GM12878 (cell line): Measurements from ENCODE around the gene USF3. TPM values are rescaled to one million over a fixed set of nuclear protein-coding genes. Genes with fewer than 3 reads are reported as not detected.

Experiments
- BHLHE40 ChIP-seq, 2 experiments: fragments of 450-650 bp in 1 of 2; IDR thresholded peaks; 2 replicates each; pipeline ENCODE4 v1.6.1; 2011 to 2017; ENCODE audit warnings: low read depth in 2 of 2, borderline replicate concordance in 1 of 2, improper control_type of control experiment in 1 of 2, low read length in 1 of 2, mild to moderate bottlenecking in 1 of 2
- CBX5 ChIP-seq: sonication (generic); IDR thresholded peaks from 2 replicates; pipeline ENCODE4 v1.6.1; 2016; ENCODE audit warnings: low read depth, moderate library complexity, mild to moderate bottlenecking, inconsistent platforms
- PKNOX1 ChIP-seq: fragments of 450-650 bp; IDR thresholded peaks from 2 replicates; pipeline ENCODE4 v1.6.1; 2016; ENCODE audit warnings: mild to moderate bottlenecking
- TCF12 ChIP-seq: IDR thresholded peaks from 2 replicates; pipeline ENCODE4 v1.6.1; 2011; ENCODE audit warnings: low read depth, mild to moderate bottlenecking, low read length
- YBX1 ChIP-seq: fragments of 450-650 bp; IDR thresholded peaks from 2 replicates; pipeline ENCODE4 v1.6.1; 2016; ENCODE audit warnings: antibody characterized with exemption
- polyA plus RNA-seq, 11 experiments: library from polyadenylated mRNA; depleted of rRNA in 4 of 11; unstranded in 6 of 11; stranded (reverse) in 5 of 11; fragments of >200 nt; fragmentation: Nextera tagmentation in 4 of 11; fragmentation: Illumina TruSeq in 1 of 11; extraction: Ambion mirVana in 4 of 11; extraction: Trizol in 1 of 11; gene quantifications; 1 replicate in 1 of 11; 2 replicates in 10 of 11; pipeline versions ENCODE4 v1.2.1 to v1.2.3, GENCODE V29; 2011 to 2016; ENCODE audit warnings: inconsistent platforms in 2 of 11, missing spikeins in 2 of 11, low read depth in 1 of 11
- total RNA-seq, 4 experiments: library from RNA; depleted of rRNA in 3 of 4; stranded (reverse); fragments of >200 nt in 3 of 4; fragmentation: Illumina TruSeq in 1 of 4; extraction: Trizol in 1 of 4; gene quantifications; 2 replicates each; pipeline versions ENCODE4 v1.2.1 to v1.2.3, GENCODE V29; 2013 to 2021
- TF ChIP-seq, protein P1 (sequence below): fragments of 450-650 bp; IDR thresholded peaks from 2 replicates; pipeline ENCODE4 v1.6.1; 2016; ENCODE audit warnings: mild to moderate bottlenecking
- TF ChIP-seq, protein P2 (sequence below): fragments of 450-650 bp; IDR thresholded peaks from 2 replicates; pipeline ENCODE4 v1.6.1; 2014; ENCODE audit warnings: mild to moderate bottlenecking

USF3 gene
- total and polyA plus RNA-seq, 10 of the 15 experiments (the other 5 are each of a cell fraction or from before 2014, with no cell fraction given), result 3.1 to 15.9 (median 7.8) TPM

- TF ChIP-seq YBX1 (no peak), BHLHE40 (IDR thresholded peaks at IDR 0.05; ENCODE audit: borderline replicate concordance in 1 of 2, low read depth in 2 of 2, low read length in 1 of 2) (peak; percentile 85 to 97), PKNOX1 (no peak), TCF12 (0 out of 2 replicates have a peak, but pooled peaks have one; percentile 53), CBX5 (no peak)
- TF ChIP-seq, protein P1, sequence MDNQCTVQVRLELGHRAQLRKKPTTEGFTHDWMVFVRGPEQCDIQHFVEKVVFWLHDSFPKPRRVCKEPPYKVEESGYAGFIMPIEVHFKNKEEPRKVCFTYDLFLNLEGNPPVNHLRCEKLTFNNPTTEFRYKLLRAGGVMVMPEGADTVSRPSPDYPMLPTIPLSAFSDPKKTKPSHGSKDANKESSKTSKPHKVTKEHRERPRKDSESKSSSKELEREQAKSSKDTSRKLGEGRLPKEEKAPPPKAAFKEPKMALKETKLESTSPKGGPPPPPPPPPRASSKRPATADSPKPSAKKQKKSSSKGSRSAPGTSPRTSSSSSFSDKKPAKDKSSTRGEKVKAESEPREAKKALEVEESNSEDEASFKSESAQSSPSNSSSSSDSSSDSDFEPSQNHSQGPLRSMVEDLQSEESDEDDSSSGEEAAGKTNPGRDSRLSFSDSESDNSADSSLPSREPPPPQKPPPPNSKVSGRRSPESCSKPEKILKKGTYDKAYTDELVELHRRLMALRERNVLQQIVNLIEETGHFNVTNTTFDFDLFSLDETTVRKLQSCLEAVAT, result peak; percentile 59
- TF ChIP-seq, protein P2, sequence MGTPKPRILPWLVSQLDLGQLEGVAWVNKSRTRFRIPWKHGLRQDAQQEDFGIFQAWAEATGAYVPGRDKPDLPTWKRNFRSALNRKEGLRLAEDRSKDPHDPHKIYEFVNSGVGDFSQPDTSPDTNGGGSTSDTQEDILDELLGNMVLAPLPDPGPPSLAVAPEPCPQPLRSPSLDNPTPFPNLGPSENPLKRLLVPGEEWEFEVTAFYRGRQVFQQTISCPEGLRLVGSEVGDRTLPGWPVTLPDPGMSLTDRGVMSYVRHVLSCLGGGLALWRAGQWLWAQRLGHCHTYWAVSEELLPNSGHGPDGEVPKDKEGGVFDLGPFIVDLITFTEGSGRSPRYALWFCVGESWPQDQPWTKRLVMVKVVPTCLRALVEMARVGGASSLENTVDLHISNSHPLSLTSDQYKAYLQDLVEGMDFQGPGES, result 0 out of 2 replicates have a peak, but pooled peaks have one; percentile 22
- TF ChIP-seq, all 136 proteins: peak for 41
These were observed 49.5 kb upstream of the USF3 start, which contains the start of gene NAA50 (continued) for GRCh38 chr3:113745756-113746547.
